PC-3 (cell line): ENCODE data around the gene MEGF6. TPM values are rescaled to one million over a fixed set of nuclear protein-coding genes. Genes with fewer than 3 reads are reported as not detected.

Experiments
- ATAC-seq: fragments of 200-7000 bp; cut with Tn5 transposase; 2 replicates; pipeline ENCODE4 v1.9.1; 2020; ENCODE audit warnings: mild to moderate bottlenecking, moderate library complexity
- BruUV-seq: library from RNA; stranded (reverse); fragments of 400-500 nt; replicated peaks from 2 replicates; lab custom pipeline; 2021; lab: Mats Ljungman, UMichigan
- CTCF ChIA-PET: fragments of 300-600 bp; sonication (Branson Sonifier 250); formaldehyde crosslinking; loops from one replicate; lab custom pipeline; 2022; ENCODE audit warnings: antibody characterized with exemption; lab: Charles Lee
- POLR2A ChIA-PET: fragments of 300-600 bp; sonication (Branson Sonifier 250); formaldehyde crosslinking; loops from one replicate; lab custom pipeline; 2022; ENCODE audit warnings: antibody characterized with exemption; ENCODE audit not compliant: unreplicated experiment; lab: Charles Lee
- DNase-seq: peaks from one replicate; pipeline ENCODE4 v3.0.0-alpha.2; 2015
- H2AFZ ChIP-seq: fragments of 300-600 bp; sonication (generic); 2 replicates; pipeline ENCODE4 v1.6.0; 2016; ENCODE audit warnings: antibody characterized with exemption, low read length
- H3F3A ChIP-seq: fragments of 300-600 bp; sonication (generic); one replicate; pipeline ENCODE4 v1.6.0; 2017; ENCODE audit warnings: antibody characterized with exemption, low read length, control low read depth, mild to moderate bottlenecking; ENCODE audit not compliant: unreplicated experiment
- H3K27ac ChIP-seq: fragments of 300-600 bp; sonication (generic); 2 replicates; pipeline ENCODE4 v1.5.1; 2016; ENCODE audit warnings: mild to moderate bottlenecking, low read length
- H3K27me3 ChIP-seq: fragments of 300-600 bp; sonication (generic); 2 replicates; pipeline ENCODE4 v1.6.1; 2016; ENCODE audit warnings: low read length, mixed read lengths
- H3K36me3 ChIP-seq: fragments of 300-600 bp; sonication (generic); 2 replicates; pipeline ENCODE4 v1.6.1; 2016; ENCODE audit warnings: low read depth, mixed run types, low read length, mixed read lengths
- H3K4me1 ChIP-seq: fragments of 300-600 bp; sonication (generic); 2 replicates; pipeline ENCODE4 v1.5.1; 2016; ENCODE audit warnings: low read length; ENCODE audit not compliant: insufficient read depth
- H3K4me2 ChIP-seq: fragments of 300-600 bp; sonication (generic); 2 replicates; pipeline ENCODE4 v1.6.0; 2016; ENCODE audit warnings: low read length
- H3K4me3 ChIP-seq: fragments of 300-600 bp; sonication (generic); 2 replicates; pipeline ENCODE4 v1.5.1; 2016; ENCODE audit warnings: mild to moderate bottlenecking, low read length, mixed read lengths
- H3K79me2 ChIP-seq: fragments of 300-600 bp; sonication (generic); 2 replicates; pipeline ENCODE4 v1.6.1; 2017; ENCODE audit warnings: low read length, mixed read lengths
- H3K9ac ChIP-seq: fragments of 300-600 bp; sonication (generic); 2 replicates; pipeline ENCODE4 v1.6.0; 2016; ENCODE audit warnings: mild to moderate bottlenecking, low read length
- H3K9me2 ChIP-seq: fragments of 300-600 bp; sonication (generic); replicated peaks from 2 replicates; pipeline ENCODE4 v1.6.1; 2016; ENCODE audit warnings: mixed run types, low read length, mixed read lengths
- H3K9me3 ChIP-seq: fragments of 300-600 bp; sonication (generic); 2 replicates; pipeline ENCODE4 v1.6.1; 2016; ENCODE audit warnings: low read length, mixed read lengths
- H4K20me1 ChIP-seq: fragments of 300-600 bp; sonication (generic); 2 replicates; pipeline ENCODE4 v1.6.1; 2016; ENCODE audit warnings: low read length, mixed read lengths
- CTCF ChIP-seq: fragments of 300-600 bp; sonication (generic); conservative IDR thresholded peaks from 2 replicates; pipeline ENCODE4 v1.5.1; 2017; ENCODE audit warnings: antibody characterized with exemption, low read depth, mild to moderate bottlenecking, low read length
- EZH2 ChIP-seq: fragments of 300-600 bp; sonication (generic); IDR thresholded peaks from one replicate; pipeline ENCODE4 v1.6.1; 2017; ENCODE audit warnings: antibody characterized with exemption, mild to moderate bottlenecking, low read length; ENCODE audit not compliant: unreplicated experiment
- EZH2phosphoT487 ChIP-seq: fragments of 300-600 bp; sonication (generic); IDR thresholded peaks from 2 replicates; pipeline ENCODE4 v1.6.1; 2018; ENCODE audit warnings: mild to moderate bottlenecking, antibody characterized with exemption, low read length, borderline replicate concordance
- intact Hi-C: fragments of 100-400 bp; cut with micrococcal nuclease; formaldehyde crosslinking; loops from 2 replicates; pipeline ENCODE4 v1.9.0; 2023
- total RNA-seq: library from RNA; depleted of rRNA; stranded (reverse); fragments of >200 nt; gene quantifications from 2 replicates; pipeline ENCODE4 v1.2.3, GENCODE V29; 2014

The MEGF6 gene
- total RNA-seq, 1 experiment from 2014 or later = 32.5 TPM

GRCh38 chr1:3617806-3618345 lies 6.6 kb upstream of the MEGF6 start:
- TF ChIP-seq CTCF (no peak), EZH2 (no peak), EZH2phosphoT487 (no peak)
- Histone ChIP-seq H3K36me3 (no peaks in the 10 kb centered on the region), H3F3A (no peaks in the 10 kb centered on the region), H3K79me2 (no peaks in the 10 kb centered on the region), H3K27me3 (no peaks in the 10 kb centered on the region), H3K4me2 (no peak overlapping the region), H3K9ac (no peak overlapping the region), H2AFZ (no peak overlapping the region), H4K20me1 (no peaks in the 10 kb centered on the region), H3K9me2 (no peaks in the 10 kb centered on the region), H3K9me3 (no peaks in the 10 kb centered on the region), H3K27ac (no peak overlapping the region), H3K4me3 (no peak overlapping the region), H3K4me1 (peaks cover 27% of the 10 kb centered on the region)
- ChIA-PET POLR2A (no interaction called here), CTCF (interaction anchor here (1.5 kb wide), 1 partner anchor 165 kb away, joined by 4 read pairs; no protein-coding TSS in a partner anchor)
- no TSS peak for BruUV-seq
- ATAC-seq = no peak
- DNase-seq = no peak
- intact Hi-C loops = no loop called here

- Histone ChIP-seq H4K20me1 (no peaks in the 10 kb centered on the region), H2AFZ (no peak overlapping the region), H3K9me2 (no peaks in the 10 kb centered on the region), H3K36me3 (no peaks in the 10 kb centered on the region), H3K4me1 (peaks cover 29% of the 10 kb centered on the region), H3K27ac (no peak overlapping the region), H3F3A (no peaks in the 10 kb centered on the region), H3K4me2 (no peak overlapping the region), H3K79me2 (no peaks in the 10 kb centered on the region), H3K9me3 (no peaks in the 10 kb centered on the region), H3K27me3 (no peaks in the 10 kb centered on the region), H3K4me3 (no peak overlapping the region), H3K9ac (no peak overlapping the region)
- TF ChIP-seq EZH2 (no peak), CTCF (no peak), EZH2phosphoT487 (no peak)
- ATAC-seq (no peak), DNase-seq (no peak)
- CTCF ChIA-PET = interaction anchor here (1.5 kb wide), 1 partner anchor 164 kb away, joined by 4 read pairs; no protein-coding TSS in a partner anchor
- POLR2A ChIA-PET = no interaction called here
- no TSS peak for BruUV-seq
- intact Hi-C loops = no loop called here
Measured at GRCh38 chr1:3616861-3617260, 5.6 kb upstream of the MEGF6 start.
